CD14-positive monocyte (primary cell): Measurements from ENCODE around the gene FAM76A. TPM values are rescaled to one million over a fixed set of nuclear protein-coding genes. Genes with fewer than 3 reads are reported as not detected.

Experiments
- DNase-seq, 3 donors: peaks; one replicate each; pipeline ENCODE4 v3.0.0-alpha.2; 2011 to 2022
- H2AFZ ChIP-seq: 2 replicates; pipeline ENCODE4 v1.6.0; 2012; ENCODE audit warnings: mild to moderate bottlenecking, low read depth, low read length, inconsistent platforms; ENCODE audit not compliant: insufficient read depth, poor library complexity, severe bottlenecking
- H3K27ac ChIP-seq, 2 donors: 1 replicate in 1 of 2; 2 replicates in 1 of 2; pipeline ENCODE4 v1.5.1; 2012 to 2013; ENCODE audit warnings: low read length in 2 of 2, control low read depth in 1 of 2, inconsistent platforms in 1 of 2, low read depth in 1 of 2, mild to moderate bottlenecking in 1 of 2
- H3K27me3 ChIP-seq, 2 donors: one replicate each; pipeline versions ENCODE4 v1.6.0 to v1.6.1; 2011 to 2013; ENCODE audit warnings: low read length in 2 of 2; ENCODE audit not compliant: control insufficient read depth in 2 of 2, insufficient read depth in 2 of 2
- H3K36me3 ChIP-seq, 2 donors: replicated peaks in 1 of 2; 1 replicate in 1 of 2; 2 replicates in 1 of 2; pipeline versions ENCODE4 v1.5.1 to v1.6.1; 2012 to 2013; ENCODE audit warnings: low read length in 2 of 2, control low read depth in 1 of 2, inconsistent platforms in 1 of 2, mild to moderate bottlenecking in 1 of 2; ENCODE audit not compliant: insufficient read depth in 2 of 2, control insufficient read depth in 1 of 2
- H3K4me1 ChIP-seq, 2 donors: 1 replicate in 1 of 2; 2 replicates in 1 of 2; pipeline versions ENCODE4 v1.5.1 to v1.6.1; 2012 to 2013; ENCODE audit warnings: low read length in 2 of 2, control low read depth in 1 of 2, inconsistent platforms in 1 of 2, mild to moderate bottlenecking in 1 of 2, moderate library complexity in 1 of 2; ENCODE audit not compliant: insufficient read depth in 2 of 2, control insufficient read depth in 1 of 2
- H3K4me2 ChIP-seq: replicated peaks from 2 replicates; pipeline ENCODE3; 2012; ENCODE audit warnings: low read length, moderate library complexity, mild to moderate bottlenecking; ENCODE audit not compliant: poor library complexity, severe bottlenecking; ENCODE audit errors: extremely low read depth
- H3K4me3 ChIP-seq, 3 experiments: fragments of 200-600 bp in 1 of 3; sonication (generic) in 1 of 3; replicated peaks in 1 of 3; 1 replicate in 2 of 3; 2 replicates in 1 of 3; pipeline ENCODE4 v1.5.1; 2011 to 2013; ENCODE audit warnings: low read length in 3 of 3, mild to moderate bottlenecking in 3 of 3, control low read depth in 2 of 3, low read depth in 2 of 3, inconsistent platforms in 1 of 3, moderate library complexity in 1 of 3
- H3K79me2 ChIP-seq: 2 replicates; pipeline ENCODE4 v1.6.0; 2012; ENCODE audit warnings: mild to moderate bottlenecking, control low read depth, inconsistent platforms, low read length, moderate library complexity; ENCODE audit not compliant: insufficient read depth
- H3K9ac ChIP-seq: 2 replicates; pipeline ENCODE4 v1.6.0; 2017; ENCODE audit warnings: low read length, mild to moderate bottlenecking; ENCODE audit not compliant: insufficient read depth, poor library complexity, severe bottlenecking
- H3K9me3 ChIP-seq, 2 donors: replicated peaks in 1 of 2; 1 replicate in 1 of 2; 2 replicates in 1 of 2; pipeline versions ENCODE4 v1.5.1 to v1.6.1; 2012 to 2013; ENCODE audit warnings: low read length in 2 of 2, control low read depth in 1 of 2; ENCODE audit not compliant: control insufficient read depth in 1 of 2, insufficient read depth in 1 of 2
- H4K20me1 ChIP-seq: 2 replicates; pipeline ENCODE4 v1.6.0; 2012; ENCODE audit warnings: mild to moderate bottlenecking, low read length, control low read depth, moderate library complexity; ENCODE audit not compliant: insufficient read depth
- H3K27ac Mint-ChIP-seq, 7 donors: one replicate each; pipeline ENCODE4 v1.8.0; 2020; ENCODE audit warnings: mild to moderate bottlenecking in 7 of 7, mixed read lengths in 7 of 7, moderate library complexity in 6 of 7, inconsistent platforms in 2 of 7
- H3K27me3 Mint-ChIP-seq, 3 donors: one replicate each; pipeline ENCODE4 v1.8.0; 2021 to 2022; ENCODE audit warnings: low read depth in 3 of 3, mild to moderate bottlenecking in 3 of 3, mixed read lengths in 3 of 3, moderate library complexity in 3 of 3, inconsistent platforms in 1 of 3
- H3K36me3 Mint-ChIP-seq, 2 donors: one replicate each; pipeline ENCODE4 v1.8.0; 2020; ENCODE audit warnings: mixed read lengths in 2 of 2, inconsistent platforms in 1 of 2, mild to moderate bottlenecking in 1 of 2
- H3K4me1 Mint-ChIP-seq: one replicate; pipeline ENCODE4 v1.8.0; 2020; ENCODE audit warnings: mild to moderate bottlenecking, mixed read lengths
- H3K4me3 Mint-ChIP-seq, 2 donors: one replicate each; pipeline ENCODE4 v1.8.0; 2020; ENCODE audit warnings: mild to moderate bottlenecking in 2 of 2, mixed read lengths in 2 of 2, moderate library complexity in 1 of 2
- H3K9me3 Mint-ChIP-seq, 7 donors: one replicate each; pipeline ENCODE4 v1.8.0; 2020 to 2022; ENCODE audit warnings: mixed read lengths in 7 of 7, mild to moderate bottlenecking in 6 of 7, moderate library complexity in 6 of 7, inconsistent platforms in 2 of 7
- WGBS: methylation state at CpG from one replicate; pipeline ENCODE4 v1.1.5; 2013; ENCODE audit warnings: missing lambda C conversion rate; ENCODE audit not compliant: insufficient coverage; 5-methylcytosine and 5-hydroxymethylcytosine counted together
- intact Hi-C, 2 donors: fragments of 100-400 bp; cut with micrococcal nuclease; formaldehyde crosslinking; loops; one replicate each; pipeline versions ENCODE4 v1.15.0 to v1.15.1; 2023
- polyA plus RNA-seq, 3 donors: library from polyadenylated mRNA; depleted of rRNA in 1 of 3; unstranded in 2 of 3; stranded (reverse) in 1 of 3; fragments of 300-500 nt in 2 of 3; fragments of >200 nt in 1 of 3; fragmentation: Illumina TruSeq in 2 of 3; gene quantifications; 1 replicate in 2 of 3; 2 replicates in 1 of 3; pipeline ENCODE4 v1.2.3, GENCODE V29; 2012 to 2021
- TF ChIP-seq, protein P1 (sequence below): fragments of 200-600 bp; IDR thresholded peaks from one replicate; pipeline ENCODE4 v1.8.0; 2022; ENCODE audit warnings: antibody characterized with exemption, mild to moderate bottlenecking

Gene FAM76A
- polyA plus RNA-seq, 3 donors, result 9.1 to 10.9 (median 10.3) TPM

DNA sequence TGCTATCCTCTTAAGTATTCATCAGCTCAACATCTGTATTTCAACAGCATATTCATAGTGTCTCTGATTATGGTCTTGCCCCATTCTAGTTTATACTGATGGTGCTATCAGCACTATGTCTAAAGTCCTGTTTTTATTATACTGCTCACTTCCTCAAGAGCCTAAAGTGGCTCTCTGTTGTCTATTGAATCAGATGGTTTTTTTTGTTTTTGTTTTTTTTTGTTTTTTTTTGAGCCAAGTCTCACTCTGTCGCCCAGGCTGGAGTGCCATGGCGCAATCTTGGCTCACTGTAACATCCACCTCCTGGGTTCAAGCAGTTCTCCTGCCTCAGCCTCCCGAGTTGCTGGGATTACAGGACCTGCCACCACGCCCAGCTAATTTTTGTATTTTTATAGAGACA is 53.4 kb downstream of the FAM76A start:
- DNase-seq, result peak; percentile 16 to 48 (median 18)
- Histone ChIP-seq H2AFZ (no peak overlapping the region), H3K9me3 (no peaks in the 10 kb centered on the region), H3K36me3 (peaks cover 13 to 29% of the 10 kb centered on the region in 2 donors), H3K27ac (peak overlapping the region; percentile 66 to 76), H3K4me3 (peak overlapping the region in 1 of 3 experiments; percentile 32), H3K79me2 (peaks cover 99% of the 10 kb centered on the region), H3K4me2 (peak overlapping the region; percentile 39), H3K9ac (no peak overlapping the region), H3K27me3 (no peaks in the 10 kb centered on the region), H4K20me1 (peaks cover 100% of the 10 kb centered on the region), H3K4me1 (peaks cover 43 to 54% of the 10 kb centered on the region in 2 donors)
- Mint-ChIP-seq H3K9me3 (no peaks in the 10 kb centered on the region), H3K4me1 (peaks cover 57% of the 10 kb centered on the region), H3K4me3 (peak overlapping the region in 1 of 2 donors; percentile 66), H3K27me3 (peaks cover 0 to 2% (median 0%) of the 10 kb centered on the region in 3 donors), H3K36me3 (peaks cover 14 to 26% of the 10 kb centered on the region in 2 donors), H3K27ac (peak overlapping the region; percentile 87 to 96 (median 94))
- TF ChIP-seq, protein P1, sequence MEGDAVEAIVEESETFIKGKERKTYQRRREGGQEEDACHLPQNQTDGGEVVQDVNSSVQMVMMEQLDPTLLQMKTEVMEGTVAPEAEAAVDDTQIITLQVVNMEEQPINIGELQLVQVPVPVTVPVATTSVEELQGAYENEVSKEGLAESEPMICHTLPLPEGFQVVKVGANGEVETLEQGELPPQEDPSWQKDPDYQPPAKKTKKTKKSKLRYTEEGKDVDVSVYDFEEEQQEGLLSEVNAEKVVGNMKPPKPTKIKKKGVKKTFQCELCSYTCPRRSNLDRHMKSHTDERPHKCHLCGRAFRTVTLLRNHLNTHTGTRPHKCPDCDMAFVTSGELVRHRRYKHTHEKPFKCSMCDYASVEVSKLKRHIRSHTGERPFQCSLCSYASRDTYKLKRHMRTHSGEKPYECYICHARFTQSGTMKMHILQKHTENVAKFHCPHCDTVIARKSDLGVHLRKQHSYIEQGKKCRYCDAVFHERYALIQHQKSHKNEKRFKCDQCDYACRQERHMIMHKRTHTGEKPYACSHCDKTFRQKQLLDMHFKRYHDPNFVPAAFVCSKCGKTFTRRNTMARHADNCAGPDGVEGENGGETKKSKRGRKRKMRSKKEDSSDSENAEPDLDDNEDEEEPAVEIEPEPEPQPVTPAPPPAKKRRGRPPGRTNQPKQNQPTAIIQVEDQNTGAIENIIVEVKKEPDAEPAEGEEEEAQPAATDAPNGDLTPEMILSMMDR, result no peak
- intact Hi-C loops, result no loop called here
- 50% methylated on average over 3 of the region's 4 CpGs for WGBS

DNA sequence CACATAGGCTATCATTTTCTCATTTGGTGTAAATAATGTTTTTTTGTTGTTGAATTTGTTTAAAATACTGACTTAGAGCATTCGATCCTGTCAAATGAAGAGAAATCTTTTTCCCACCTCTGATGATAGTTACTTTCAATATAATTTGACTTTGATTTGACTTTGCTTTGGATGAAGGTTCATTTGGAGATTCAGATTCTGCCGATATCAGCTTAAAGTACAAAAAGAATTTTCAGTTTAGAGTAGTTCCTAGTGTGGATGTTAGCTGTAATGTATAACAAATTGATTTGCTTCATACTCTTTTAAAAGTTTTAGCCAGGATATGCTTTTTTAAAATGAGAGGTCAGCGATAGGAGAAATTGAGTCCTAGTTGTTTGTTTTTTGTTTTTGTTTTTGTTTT is 57.2 kb downstream of the FAM76A start:
- Mint-ChIP-seq H3K36me3 (peaks cover 8 to 13% of the 10 kb centered on the region in 2 donors), H3K4me1 (peaks cover 50% of the 10 kb centered on the region), H3K27ac (peak overlapping the region in 2 of 7 donors; percentile 37 to 43), H3K9me3 (no peaks in the 10 kb centered on the region), H3K27me3 (peaks cover 0 to 2% (median 0%) of the 10 kb centered on the region in 3 donors), H3K4me3 (no peak overlapping the region)
- Histone ChIP-seq H3K4me3 (no peak overlapping the region), H3K27ac (no peak overlapping the region), H3K9me3 (no peaks in the 10 kb centered on the region), H3K4me1 (peaks cover 34 to 44% of the 10 kb centered on the region in 2 donors), H3K27me3 (no peaks in the 10 kb centered on the region), H2AFZ (no peak overlapping the region), H3K4me2 (no peak overlapping the region), H3K79me2 (peaks cover 99% of the 10 kb centered on the region), H3K9ac (no peak overlapping the region), H3K36me3 (peaks cover 2 to 14% of the 10 kb centered on the region in 2 donors), H4K20me1 (peaks cover 100% of the 10 kb centered on the region)
- DNase-seq, result no peak
- intact Hi-C loops, result no loop called here
- TF ChIP-seq, protein P1, result no peak
- WGBS, result no CpG with 5 or more reads among the region's 3 CpGs
